Keratinocyte (primary cell): Measurements from ENCODE around the gene CUTA. TPM values are rescaled to one million over a fixed set of nuclear protein-coding genes. Genes with fewer than 3 reads are reported as not detected.

ENCODE experiments used
- DNase-seq: peaks from one replicate; pipeline ENCODE4 v3.0.0-alpha.2; 2011; ENCODE audit warnings: low read depth, missing footprints, low spot score
- FAIRE-seq: peaks from 2 replicates; lab custom pipeline; 2011; peaks lifted over from hg19 to GRCh38; lab: Jason Lieb, UNC
- H2AFZ ChIP-seq: 2 replicates; pipeline ENCODE4 v1.6.0; 2012; ENCODE audit warnings: low read length, control low read depth, inconsistent platforms; ENCODE audit not compliant: control insufficient read depth
- H3K27ac ChIP-seq: 2 replicates; pipeline ENCODE4 v1.5.1; 2011; ENCODE audit warnings: low read length; ENCODE audit not compliant: control insufficient read depth, insufficient read depth
- H3K27me3 ChIP-seq: 3 replicates; pipeline ENCODE4 v1.6.0; 2011; ENCODE audit warnings: low read length; ENCODE audit not compliant: control insufficient read depth, insufficient read depth; ENCODE audit errors: extremely low read depth
- H3K36me3 ChIP-seq, 2 experiments: 2 replicates in 1 of 2; 3 replicates in 1 of 2; pipeline ENCODE4 v1.5.1; 2011; ENCODE audit warnings: low read length in 2 of 2, mild to moderate bottlenecking in 1 of 2; ENCODE audit not compliant: control insufficient read depth in 2 of 2, insufficient read depth in 2 of 2; ENCODE audit errors: extremely low read depth in 1 of 2
- H3K4me1 ChIP-seq: 3 replicates; pipeline ENCODE4 v1.5.1; 2011; ENCODE audit warnings: low read length; ENCODE audit not compliant: control insufficient read depth, insufficient read depth; ENCODE audit errors: extremely low read depth
- H3K4me2 ChIP-seq: 3 replicates; pipeline ENCODE4 v1.6.0; 2011; ENCODE audit warnings: low read depth, low read length; ENCODE audit not compliant: control insufficient read depth, insufficient read depth; ENCODE audit errors: extremely low read depth
- H3K4me3 ChIP-seq, 3 experiments: fragments of 200-600 bp in 1 of 3; sonication (generic) in 1 of 3; 2 replicates in 2 of 3; 3 replicates in 1 of 3; pipeline ENCODE4 v1.5.1; 2011 to 2016; ENCODE audit warnings: low read length in 3 of 3, mild to moderate bottlenecking in 3 of 3, control low read depth in 2 of 3, inconsistent platforms in 1 of 3, low read depth in 1 of 3, mixed read lengths in 1 of 3, mixed run types in 1 of 3, moderate library complexity in 1 of 3; ENCODE audit not compliant: control insufficient read depth in 2 of 3, insufficient read depth in 2 of 3; ENCODE audit errors: extremely low read depth in 1 of 3
- H3K79me2 ChIP-seq: 2 replicates; pipeline ENCODE4 v1.6.0; 2012; ENCODE audit warnings: low read length; ENCODE audit not compliant: control insufficient read depth, insufficient read depth
- H3K9ac ChIP-seq: 3 replicates; pipeline ENCODE4 v1.6.0; 2011; ENCODE audit warnings: low read length; ENCODE audit not compliant: control insufficient read depth, insufficient read depth; ENCODE audit errors: extremely low read depth
- H3K9me1 ChIP-seq: 3 replicates; pipeline ENCODE4 v1.6.0; 2011; ENCODE audit warnings: low read length; ENCODE audit not compliant: control insufficient read depth, insufficient read depth; ENCODE audit errors: extremely low read depth
- H3K9me3 ChIP-seq: 2 replicates; pipeline ENCODE4 v1.5.1; 2012; ENCODE audit warnings: low read depth, low read length; ENCODE audit not compliant: control insufficient read depth
- H4K20me1 ChIP-seq: 3 replicates; pipeline ENCODE4 v1.6.0; 2011; ENCODE audit warnings: low read length; ENCODE audit not compliant: control insufficient read depth, insufficient read depth; ENCODE audit errors: extremely low read depth
- CTCF ChIP-seq, 3 experiments: IDR thresholded peaks in 1 of 3; conservative IDR thresholded peaks in 1 of 3; optimal IDR thresholded peaks in 1 of 3; 2 replicates in 2 of 3; 3 replicates in 1 of 3; pipeline versions ENCODE3 to v1.5.1; 2011; ENCODE audit warnings: low read length in 3 of 3, mild to moderate bottlenecking in 3 of 3, moderate library complexity in 2 of 3, control low read depth in 1 of 3, inconsistent platforms in 1 of 3; ENCODE audit not compliant: insufficient read depth in 2 of 3; ENCODE audit errors: extremely low read depth in 1 of 3
- EZH2 ChIP-seq: IDR thresholded peaks from one replicate; pipeline ENCODE4 v1.6.1; 2012; ENCODE audit warnings: inconsistent platforms, mild to moderate bottlenecking, low read length, moderate library complexity
- dilution Hi-C: fragments of 300-500 bp; cut with MboI; formaldehyde crosslinking; loops from one replicate; pipeline ENCODE4 v1.7.0; 2020; ENCODE audit warnings: low sequenced_read_pairs; ENCODE audit not compliant: extremely low pct_ligation_motif_present
- polyA plus RNA-seq, 5 experiments: library from polyadenylated mRNA; depleted of rRNA in 3 of 5; stranded (reverse) in 3 of 5; stranded (forward) in 1 of 5; unstranded in 1 of 5; fragments of >200 nt; gene quantifications; 1 replicate in 1 of 5; 2 replicates in 3 of 5; 3 replicates in 1 of 5; pipeline versions ENCODE4 v1.2.1 to v1.2.3, GENCODE V29; 2011 to 2012; ENCODE audit warnings: missing spikeins in 2 of 5, low read depth in 1 of 5, low replicate concordance in 1 of 5

The CUTA gene
- polyA plus RNA-seq, 1 donor (not counting 4 experiments of a cell fraction or from before 2014, with no cell fraction given): 178 TPM

GRCh38 chr6:33458676-33459075, 40.8 kb upstream of the CUTA start:
- Histone ChIP-seq H3K79me2 (peaks cover 18% of the 10 kb centered on the region), H3K9ac (no peak overlapping the region), H3K9me3 (no peaks in the 10 kb centered on the region), H3K27ac (no peak overlapping the region), H3K9me1 (peaks cover 2% of the 10 kb centered on the region), H3K27me3 (no peaks in the 10 kb centered on the region), H3K4me1 (peaks cover 5% of the 10 kb centered on the region), H2AFZ (no peak overlapping the region), H3K4me2 (no peak overlapping the region), H3K36me3 (peaks cover 3 to 10% of the 10 kb centered on the region in 2 experiments), H3K4me3 (no peak overlapping the region), H4K20me1 (no peaks in the 10 kb centered on the region)
- FAIRE-seq: no peak
- no peak for DNase-seq
- TF ChIP-seq EZH2: no peak
- TF ChIP-seq CTCF (optimal IDR thresholded peaks at IDR 0.05 in 1 of 3, IDR thresholded peaks at IDR 0.05 in 1 of 3, conservative IDR thresholded peaks at IDR 0.05 in 1 of 3; ENCODE audit: extremely low read depth in 1 of 3, insufficient read depth in 2 of 3, low read length in 3 of 3): no peak
- dilution Hi-C loops: no loop called here

- Histone ChIP-seq H2AFZ (no peak overlapping the region), H4K20me1 (no peaks in the 10 kb centered on the region), H3K4me3 (no peak overlapping the region), H3K9me3 (no peaks in the 10 kb centered on the region), H3K36me3 (peaks cover 3 to 10% of the 10 kb centered on the region in 2 experiments), H3K27ac (no peak overlapping the region), H3K4me1 (peaks cover 5% of the 10 kb centered on the region), H3K79me2 (peaks cover 18% of the 10 kb centered on the region), H3K27me3 (no peaks in the 10 kb centered on the region), H3K9ac (no peak overlapping the region), H3K4me2 (no peak overlapping the region), H3K9me1 (peaks cover 2% of the 10 kb centered on the region)
- TF ChIP-seq CTCF (optimal IDR thresholded peaks at IDR 0.05 in 1 of 3, IDR thresholded peaks at IDR 0.05 in 1 of 3, conservative IDR thresholded peaks at IDR 0.05 in 1 of 3; ENCODE audit: extremely low read depth in 1 of 3, insufficient read depth in 2 of 3, low read length in 3 of 3) (no peak), EZH2 (no peak)
- DNase-seq (no peak), FAIRE-seq (no peak)
- dilution Hi-C loops: no loop called here
Observed at GRCh38 chr6:33456156-33456555, 38.2 kb upstream of the CUTA start.
